Stimulated activated naive B cell treated with anti-CD40 and anti-IgM and Interleukin-4, amounts not matched to agents 10 μg/mL and 1 μg/mL and 100 μg/mL, for 72 hours (primary cell): ENCODE results near the gene PPP1R1C.

Source experiments
- ATAC-seq, 2 donors: fragments of 150-1000 bp; cut with Tn5 transposase; replicated peaks; 2 replicates each; pipeline ENCODE4 v1.10.0; 2021; ENCODE audit warnings: moderate library complexity in 1 of 2
- DNase-seq: peaks from one replicate; pipeline ENCODE4 v3.0.0; 2021
- H3K27ac Mint-ChIP-seq: one replicate; pipeline ENCODE4 v1.8.0; 2022; ENCODE audit warnings: mild to moderate bottlenecking, mixed read lengths
- H3K27me3 Mint-ChIP-seq, 2 donors: one replicate each; pipeline ENCODE4 v1.8.0; 2022; ENCODE audit warnings: mixed read lengths in 2 of 2
- H3K36me3 Mint-ChIP-seq, 2 donors: one replicate each; pipeline ENCODE4 v1.8.0; 2022; ENCODE audit warnings: mixed read lengths in 2 of 2, mild to moderate bottlenecking in 1 of 2
- H3K4me1 Mint-ChIP-seq, 2 donors: one replicate each; pipeline ENCODE4 v1.8.0; 2022; ENCODE audit warnings: mixed read lengths in 2 of 2, mild to moderate bottlenecking in 1 of 2
- H3K4me3 Mint-ChIP-seq, 2 donors: one replicate each; pipeline ENCODE4 v1.8.0; 2022; ENCODE audit warnings: mild to moderate bottlenecking in 2 of 2, mixed read lengths in 2 of 2, moderate library complexity in 1 of 2
- H3K9me3 Mint-ChIP-seq, 2 donors: one replicate each; pipeline ENCODE4 v1.8.0; 2022; ENCODE audit warnings: mixed read lengths in 2 of 2, mild to moderate bottlenecking in 1 of 2

Gene PPP1R1C

DNA sequence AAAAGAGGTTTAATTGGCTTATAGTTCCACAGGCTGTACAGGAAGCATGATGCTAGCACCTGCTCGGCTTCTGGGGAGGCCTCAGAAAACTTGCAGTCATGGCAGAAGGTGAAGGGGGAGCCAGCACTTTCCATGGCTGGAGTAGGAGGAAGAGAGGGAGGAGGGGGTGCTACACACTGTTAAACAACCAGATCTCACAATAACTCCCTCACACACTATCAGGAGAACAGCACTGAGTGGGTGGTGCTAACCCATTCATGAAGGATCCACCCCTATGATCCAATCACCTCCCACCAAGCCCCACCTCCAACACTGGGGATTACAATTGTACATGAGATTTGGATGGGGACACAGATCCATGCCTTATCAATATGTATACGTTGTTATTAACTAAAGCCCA lies 85.1 kb downstream of the PPP1R1C start:
- Mint-ChIP-seq H3K4me3 (no peak overlapping the region), H3K27me3 (peaks cover 6 to 7% of the 10 kb centered on the region in 2 donors), H3K4me1 (no peaks in the 10 kb centered on the region), H3K9me3 (no peaks in the 10 kb centered on the region), H3K36me3 (no peaks in the 10 kb centered on the region), H3K27ac (no peak overlapping the region)
- DNase-seq = no peak
- ATAC-seq = no peak

DNA sequence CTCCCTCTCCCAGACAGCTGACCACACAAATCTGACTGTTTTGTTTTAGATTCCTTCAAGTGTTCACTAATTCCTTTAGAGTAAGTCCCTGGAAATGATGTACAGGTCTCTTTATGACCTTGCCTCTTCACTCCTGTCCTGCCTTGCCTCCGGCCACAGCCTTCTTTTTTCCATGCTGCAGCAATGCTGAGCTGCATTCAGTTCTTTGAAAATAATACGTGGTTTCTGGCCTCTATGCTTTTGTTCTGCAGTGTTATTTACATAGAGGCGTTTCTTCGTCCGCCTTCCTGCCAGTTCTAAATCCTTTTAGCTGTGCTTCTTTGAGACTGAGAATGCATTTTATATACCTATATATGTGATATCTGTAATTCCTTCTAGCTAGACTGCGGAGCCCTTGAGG lies 87.2 kb downstream of the PPP1R1C start:
- H3K36me3 Mint-ChIP-seq = no peaks in the 10 kb centered on the region
- no peak overlapping the region for H3K4me3 Mint-ChIP-seq
- H3K9me3 Mint-ChIP-seq = no peaks in the 10 kb centered on the region
- no peak for DNase-seq
- no peak for ATAC-seq
- peaks cover 6 to 7% of the 10 kb centered on the region in 2 donors for H3K27me3 Mint-ChIP-seq
- no peaks in the 10 kb centered on the region for H3K4me1 Mint-ChIP-seq
- H3K27ac Mint-ChIP-seq = no peak overlapping the region

DNA sequence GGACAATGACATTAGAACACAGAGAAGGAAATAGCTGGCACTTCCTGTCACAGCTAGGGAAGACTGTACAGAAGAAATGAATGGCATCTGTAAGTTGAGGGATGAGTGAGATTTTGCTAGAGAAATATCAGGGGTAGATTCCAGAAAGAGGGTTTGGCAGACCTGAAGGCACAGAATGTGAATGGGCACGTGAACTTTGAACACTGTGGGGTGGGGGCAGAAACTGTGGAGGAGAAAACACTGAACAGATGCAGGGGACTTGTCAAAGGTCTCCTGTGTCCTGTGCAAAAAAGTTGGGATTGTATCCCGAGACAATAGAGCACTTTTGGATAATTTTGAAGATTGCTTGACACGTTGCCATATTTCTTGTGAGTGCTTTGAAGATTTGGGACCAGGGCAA lies 88.0 kb downstream of the PPP1R1C start:
- no peaks in the 10 kb centered on the region for H3K9me3 Mint-ChIP-seq
- H3K27me3 Mint-ChIP-seq = peaks cover 6 to 7% of the 10 kb centered on the region in 2 donors
- no peak for DNase-seq
- no peaks in the 10 kb centered on the region for H3K36me3 Mint-ChIP-seq
- no peak overlapping the region for H3K27ac Mint-ChIP-seq
- no peak for ATAC-seq
- H3K4me3 Mint-ChIP-seq = no peak overlapping the region
- no peaks in the 10 kb centered on the region for H3K4me1 Mint-ChIP-seq

DNA sequence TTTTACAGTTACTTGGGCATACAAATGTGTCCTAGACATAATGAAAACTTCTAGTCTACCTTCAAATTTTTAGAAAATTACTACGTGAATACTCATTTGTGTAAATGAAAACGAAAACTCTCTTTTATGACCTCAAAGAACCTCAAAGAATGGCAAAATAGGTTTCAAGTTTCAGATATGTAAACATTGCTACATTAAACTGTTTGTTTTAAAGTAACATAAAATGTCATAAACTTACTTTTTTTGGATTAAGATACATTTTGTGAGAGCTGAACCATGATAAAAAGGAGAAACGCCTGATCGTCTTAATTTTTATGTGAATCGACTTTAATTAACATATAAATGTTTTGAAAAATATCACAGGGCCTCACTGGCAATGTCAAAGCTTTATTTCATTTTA lies 91.4 kb downstream of the PPP1R1C start:
- DNase-seq = no peak
- peaks cover 3 to 6% of the 10 kb centered on the region in 2 donors for H3K4me1 Mint-ChIP-seq

DNA sequence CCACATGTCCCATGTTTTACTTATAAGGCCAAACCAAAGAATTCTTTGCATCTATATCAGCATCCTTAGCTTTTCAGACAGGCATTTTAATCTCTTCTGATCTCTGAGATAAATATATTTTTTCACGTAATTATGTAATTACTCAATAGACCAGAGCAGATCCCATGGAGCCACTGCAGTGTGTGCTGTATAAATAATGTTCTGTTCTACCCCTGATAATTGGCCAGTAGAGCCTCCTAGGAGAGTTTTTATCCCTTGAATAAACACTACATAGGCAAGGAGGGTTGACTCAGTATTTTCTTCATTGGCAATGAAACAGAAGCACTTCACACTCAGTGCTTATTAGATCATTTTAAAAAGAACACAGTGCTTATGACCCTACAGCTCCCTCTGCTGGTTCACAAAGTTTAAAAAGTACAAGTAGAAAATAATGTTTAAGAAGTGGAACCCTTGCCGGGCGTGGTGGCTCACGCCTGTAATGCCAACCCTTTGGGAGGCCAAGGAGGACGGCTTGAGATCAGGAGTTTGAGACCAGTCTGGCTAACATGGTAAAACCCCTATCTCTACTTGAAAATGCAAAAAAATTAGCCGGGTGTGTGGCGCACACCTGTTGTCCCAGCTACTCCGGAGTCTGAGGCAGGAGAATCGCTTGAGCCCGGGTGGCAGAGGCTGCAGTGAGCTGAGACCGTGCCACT lies 91.9 kb downstream of the PPP1R1C start:
- ATAC-seq = peak; percentile 68 to 75
- Mint-ChIP-seq H3K4me1 (peaks cover 3 to 6% of the 10 kb centered on the region in 2 donors), H3K27ac (no peak overlapping the region), H3K9me3 (no peaks in the 10 kb centered on the region), H3K4me3 (no peak overlapping the region), H3K36me3 (no peaks in the 10 kb centered on the region), H3K27me3 (peaks cover 0 to 4% of the 10 kb centered on the region in 2 donors)
- DNase-seq = peak; percentile 3

More for the DNA sequence above, 91.4 kb downstream of the PPP1R1C start:
- H3K36me3 Mint-ChIP-seq = no peaks in the 10 kb centered on the region
- no peaks in the 10 kb centered on the region for H3K9me3 Mint-ChIP-seq
- no peak overlapping the region for H3K27ac Mint-ChIP-seq
- peaks cover 0 to 4% of the 10 kb centered on the region in 2 donors for H3K27me3 Mint-ChIP-seq
- no peak for ATAC-seq
- H3K4me3 Mint-ChIP-seq = no peak overlapping the region

DNA sequence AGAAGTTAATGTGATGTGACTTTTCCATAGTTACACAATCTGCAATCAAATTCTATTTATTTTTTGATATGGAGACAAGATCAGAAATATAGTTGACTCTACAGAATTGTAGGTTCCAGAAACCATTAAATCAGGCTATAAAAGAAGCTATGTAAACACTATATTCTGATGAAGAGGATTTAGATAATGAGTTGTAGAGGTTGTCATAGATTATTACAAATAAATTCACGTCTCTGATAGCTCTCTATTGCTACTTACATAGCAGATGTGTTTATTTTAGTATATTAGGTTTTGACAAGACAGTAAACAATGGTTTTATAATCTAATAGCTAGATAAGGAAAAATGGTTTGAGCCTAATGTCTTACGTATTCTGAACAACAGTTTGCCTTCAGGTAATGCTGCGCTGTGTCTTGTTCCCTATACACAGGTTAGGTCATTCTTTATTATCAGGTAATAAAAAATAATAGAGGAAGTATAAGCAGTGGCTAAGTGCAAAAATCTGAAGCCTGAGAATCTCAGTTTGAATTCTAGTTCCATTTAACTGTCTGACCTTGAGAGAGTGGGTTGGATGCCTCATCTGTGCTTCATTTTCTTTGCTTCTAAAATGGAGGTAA lies 93.4 kb downstream of the PPP1R1C start:
- Mint-ChIP-seq H3K9me3 (no peaks in the 10 kb centered on the region), H3K4me3 (no peak overlapping the region), H3K4me1 (peaks cover 3 to 6% of the 10 kb centered on the region in 2 donors), H3K36me3 (no peaks in the 10 kb centered on the region), H3K27me3 (no peaks in the 10 kb centered on the region), H3K27ac (no peak overlapping the region)
- no peak for DNase-seq
- no peak for ATAC-seq

DNA sequence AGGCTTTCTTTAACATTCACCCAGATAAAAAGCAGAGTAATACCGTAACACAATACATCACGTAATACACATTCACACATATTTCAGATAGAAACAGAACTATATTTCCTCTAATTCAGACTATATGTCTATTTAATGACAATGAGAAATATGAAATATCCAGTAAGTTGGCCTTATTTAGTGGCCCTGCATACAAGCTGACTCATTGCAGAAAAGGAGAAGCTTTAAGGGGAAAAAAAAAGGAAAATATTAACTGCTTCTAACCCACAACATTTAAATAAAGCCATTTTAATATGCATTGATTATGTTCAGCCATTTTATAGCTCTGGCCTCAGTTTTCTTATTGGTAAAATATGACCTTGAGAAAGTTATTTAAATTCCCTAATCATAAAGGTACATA lies 94.8 kb downstream of the PPP1R1C start:
- Mint-ChIP-seq H3K27ac (no peak overlapping the region), H3K9me3 (no peaks in the 10 kb centered on the region), H3K27me3 (no peaks in the 10 kb centered on the region), H3K36me3 (no peaks in the 10 kb centered on the region), H3K4me1 (peaks cover 3 to 6% of the 10 kb centered on the region in 2 donors), H3K4me3 (no peak overlapping the region)
- ATAC-seq (peak; percentile 39 to 57), DNase-seq (no peak)

DNA sequence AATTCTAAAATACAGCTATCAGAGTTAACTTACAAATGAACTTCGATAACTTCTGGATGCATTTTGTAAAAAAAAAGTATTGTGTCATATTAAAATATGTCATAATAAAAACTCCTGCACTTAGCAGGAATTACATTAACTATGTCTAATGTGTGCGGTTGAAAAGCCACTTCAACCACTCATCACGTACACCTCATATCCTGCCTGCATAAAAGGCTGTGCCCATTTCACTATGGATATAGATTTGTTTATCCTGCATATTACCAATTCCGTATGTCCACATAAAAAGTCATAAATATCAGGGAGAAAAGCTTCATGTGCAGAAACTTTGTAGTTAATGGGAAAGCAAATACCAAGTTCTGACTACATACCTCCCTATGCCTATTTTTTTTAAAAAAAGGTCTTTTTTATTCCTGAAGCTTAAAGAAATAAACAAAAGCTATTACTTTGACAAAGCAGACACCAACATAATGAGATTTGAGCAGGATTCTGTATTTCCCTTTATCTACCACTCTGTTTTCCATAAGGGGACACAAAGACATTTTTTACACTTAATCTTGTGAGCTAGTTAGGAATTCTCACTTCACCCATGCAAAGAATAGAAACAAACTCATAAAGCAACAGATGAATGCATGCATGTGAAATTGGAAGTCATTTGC lies 96.1 kb downstream of the PPP1R1C start:
- DNase-seq = no peak
- no peak for ATAC-seq
- Mint-ChIP-seq H3K4me1 (peaks cover 3 to 6% of the 10 kb centered on the region in 2 donors), H3K36me3 (no peaks in the 10 kb centered on the region), H3K9me3 (no peaks in the 10 kb centered on the region), H3K4me3 (no peak overlapping the region), H3K27ac (no peak overlapping the region), H3K27me3 (no peaks in the 10 kb centered on the region)

DNA sequence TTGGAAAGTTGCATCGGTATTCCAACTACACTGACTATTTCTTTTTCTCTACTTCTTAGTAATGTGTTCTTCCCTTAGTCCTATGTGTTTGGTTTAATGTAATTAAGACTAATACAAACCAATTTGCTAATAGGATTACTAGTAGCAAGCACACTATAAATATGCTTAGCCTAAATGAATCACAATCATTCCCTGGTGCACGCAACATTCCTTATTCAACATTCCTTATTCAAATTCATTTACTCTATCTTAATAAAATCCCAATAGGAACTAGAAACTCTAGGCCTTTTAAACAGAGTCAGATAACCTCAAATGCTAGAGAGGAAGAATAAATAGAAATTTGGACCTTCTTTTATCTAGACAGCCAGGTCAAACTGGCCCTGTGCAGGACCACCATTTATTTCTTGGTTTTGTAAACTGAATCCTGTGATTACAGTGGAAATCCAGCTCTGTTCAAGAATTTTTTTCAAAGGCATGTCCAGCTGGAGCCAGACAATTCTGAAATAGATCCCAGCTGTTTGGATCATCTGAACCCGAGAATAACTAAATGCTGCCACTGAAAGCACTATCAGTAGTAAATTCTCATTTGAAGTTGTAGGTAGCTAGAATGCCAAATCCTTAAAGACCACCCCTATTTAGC lies 103.1 kb downstream of the PPP1R1C start:
- Mint-ChIP-seq H3K9me3 (peaks cover 0 to 2% of the 10 kb centered on the region in 2 donors), H3K27me3 (peaks cover 3 to 8% of the 10 kb centered on the region in 2 donors), H3K27ac (no peak overlapping the region), H3K36me3 (no peaks in the 10 kb centered on the region), H3K4me1 (no peaks in the 10 kb centered on the region), H3K4me3 (no peak overlapping the region)
- ATAC-seq (no peak), DNase-seq (no peak)

DNA sequence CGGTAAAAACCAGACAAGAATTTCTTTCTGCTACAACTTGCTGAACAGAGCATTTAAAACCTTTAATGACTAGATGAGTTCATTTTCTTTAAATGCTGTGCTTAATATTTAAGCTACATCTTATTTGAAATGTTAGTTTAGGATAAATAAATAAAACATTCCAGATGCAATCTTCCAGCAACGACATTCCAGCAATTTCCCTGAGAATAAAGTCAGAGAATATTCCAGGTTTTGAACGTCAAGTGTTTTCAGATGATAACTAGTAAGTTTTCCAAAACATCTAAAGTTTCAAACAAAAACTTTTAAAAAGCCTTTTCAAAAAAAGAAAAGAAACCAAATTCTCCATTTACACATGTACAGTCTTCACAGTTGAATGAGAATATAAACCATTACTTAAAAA lies 104.8 kb downstream of the PPP1R1C start:
- Mint-ChIP-seq H3K9me3 (peaks cover 0 to 3% of the 10 kb centered on the region in 2 donors), H3K4me1 (no peaks in the 10 kb centered on the region), H3K36me3 (no peaks in the 10 kb centered on the region), H3K4me3 (no peak overlapping the region), H3K27me3 (peaks cover 3 to 11% of the 10 kb centered on the region in 2 donors), H3K27ac (no peak overlapping the region)
- DNase-seq (no peak), ATAC-seq (no peak)

DNA sequence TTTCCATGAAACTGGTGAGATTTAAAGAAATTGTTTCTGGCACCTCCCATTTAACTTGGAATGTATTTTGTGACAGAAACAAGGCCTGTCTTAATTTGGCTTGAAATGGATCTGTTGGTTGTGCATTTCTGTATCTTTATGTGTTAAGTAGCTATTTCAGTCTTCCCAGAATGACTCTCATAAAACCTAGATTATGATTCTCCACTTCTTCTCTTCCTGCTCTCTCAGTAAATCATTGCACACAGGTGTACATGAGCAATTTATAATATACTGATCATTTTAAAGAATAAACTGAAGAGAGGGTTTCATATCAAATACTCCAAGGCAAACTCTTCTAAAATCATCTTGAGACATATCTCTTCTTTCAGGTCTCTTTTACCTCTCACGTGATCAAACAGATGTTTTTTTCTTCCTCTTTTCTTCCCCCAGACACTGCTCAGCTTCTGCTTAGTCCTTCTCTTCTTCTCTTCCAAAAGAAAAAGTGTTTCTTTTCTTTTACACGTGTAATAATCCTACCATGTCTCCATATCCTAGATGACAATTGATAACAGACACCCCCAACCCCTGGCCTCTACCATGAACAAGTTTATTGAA lies 112.0 kb downstream of the PPP1R1C start:
- peaks cover 2 to 8% of the 10 kb centered on the region in 2 donors for H3K4me1 Mint-ChIP-seq
- no peak overlapping the region for H3K27ac Mint-ChIP-seq
- ATAC-seq = peak in 1 of 2 donors; percentile 45
- no peak for DNase-seq
- H3K27me3 Mint-ChIP-seq = peaks cover 0 to 5% of the 10 kb centered on the region in 2 donors
- H3K9me3 Mint-ChIP-seq = peaks cover 0 to 2% of the 10 kb centered on the region in 2 donors
- H3K4me3 Mint-ChIP-seq = no peak overlapping the region
- H3K36me3 Mint-ChIP-seq = no peaks in the 10 kb centered on the region

DNA sequence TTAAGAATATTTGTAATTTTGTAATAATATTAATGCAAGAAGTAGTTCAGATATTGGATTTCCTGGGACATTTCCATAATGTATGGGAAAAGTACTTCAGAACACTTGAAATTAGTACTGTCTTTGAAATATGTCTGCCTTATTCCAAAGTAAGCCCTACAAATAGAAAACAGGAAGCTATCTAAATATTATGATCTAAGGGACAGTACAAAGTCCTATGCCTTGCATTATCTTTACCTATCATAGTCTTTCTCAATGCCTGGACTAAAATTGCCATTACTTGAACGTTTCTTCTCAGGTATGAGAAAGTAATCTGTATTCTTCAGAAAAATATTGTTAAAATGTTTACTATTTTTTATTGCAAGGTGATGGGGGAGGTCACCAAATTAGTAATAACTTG lies 113.0 kb downstream of the PPP1R1C start:
- Mint-ChIP-seq H3K27me3 (peaks cover 0 to 4% of the 10 kb centered on the region in 2 donors), H3K4me1 (peaks cover 2 to 8% of the 10 kb centered on the region in 2 donors), H3K9me3 (peaks cover 0 to 2% of the 10 kb centered on the region in 2 donors), H3K36me3 (no peaks in the 10 kb centered on the region), H3K4me3 (no peak overlapping the region), H3K27ac (no peak overlapping the region)
- DNase-seq (no peak), ATAC-seq (no peak)

DNA sequence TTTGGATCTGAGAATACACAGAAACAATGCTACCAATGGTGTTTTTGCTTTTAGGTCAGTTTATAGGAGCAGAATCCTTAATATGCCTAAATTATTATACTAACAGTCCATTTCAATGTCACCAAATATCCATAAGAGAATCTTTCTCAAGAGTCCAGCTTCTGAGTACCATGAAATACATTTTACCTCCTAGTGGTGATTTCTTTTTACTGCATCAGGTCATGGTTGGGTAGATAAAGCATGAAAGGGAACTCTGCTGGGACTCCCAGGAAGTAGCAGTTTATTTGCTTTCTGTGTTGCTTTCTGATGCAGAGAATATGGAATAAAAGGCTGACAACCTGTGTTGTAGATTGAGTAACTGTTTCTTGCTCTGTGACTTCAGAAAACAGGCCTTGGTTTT lies 115.6 kb downstream of the PPP1R1C start:
- no peaks in the 10 kb centered on the region for H3K36me3 Mint-ChIP-seq
- H3K27ac Mint-ChIP-seq = no peak overlapping the region
- H3K27me3 Mint-ChIP-seq = no peaks in the 10 kb centered on the region
- DNase-seq = no peak
- H3K4me3 Mint-ChIP-seq = no peak overlapping the region
- H3K9me3 Mint-ChIP-seq = no peaks in the 10 kb centered on the region
- ATAC-seq = peak; percentile 34 to 64
- peaks cover 2 to 8% of the 10 kb centered on the region in 2 donors for H3K4me1 Mint-ChIP-seq

DNA sequence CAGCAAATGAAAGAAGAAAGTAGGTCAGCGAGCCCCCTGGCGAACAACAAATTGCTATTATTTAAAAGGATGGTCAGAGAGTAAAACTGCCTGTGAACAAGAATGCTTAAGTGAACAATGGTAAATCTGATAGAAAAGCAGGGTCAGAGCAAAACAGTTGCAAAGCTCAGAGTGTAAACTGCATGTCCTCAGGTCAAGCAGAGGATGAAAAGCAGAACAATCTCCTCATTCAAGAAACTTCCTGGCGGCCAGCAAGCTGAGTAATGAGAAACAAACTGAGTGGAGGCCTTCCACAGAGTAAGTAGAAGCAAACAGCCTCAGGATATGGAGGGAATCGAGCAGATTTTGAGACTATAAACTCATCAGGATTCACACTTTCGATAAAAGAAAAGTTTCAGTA lies 117.9 kb downstream of the PPP1R1C start:
- Mint-ChIP-seq H3K4me1 (no peaks in the 10 kb centered on the region), H3K27me3 (no peaks in the 10 kb centered on the region), H3K27ac (no peak overlapping the region), H3K36me3 (no peaks in the 10 kb centered on the region), H3K9me3 (no peaks in the 10 kb centered on the region), H3K4me3 (no peak overlapping the region)
- ATAC-seq (no peak), DNase-seq (no peak)
